ENCODE measurements around the gene INTS11. TPM values are rescaled to one million over a fixed set of nuclear protein-coding genes. Genes with fewer than 3 reads are reported as not detected.
A peak's percentile ranks its signal among the peaks of the same experiment; 100 is the strongest.

The INTS11 gene
- total and polyA plus RNA-seq, 9 of the 15 experiments (the other 6 are each of a cell fraction or from before 2014, with no cell fraction given): 3.6 to 183 (median 110) TPM

GRCh38 chr1:1347663-1348419 lies 23.4 kb upstream of the INTS11 start (continued):
- no peak for TF ChIP-seq JUN (IDR thresholded peaks at IDR 0.05; ENCODE audit: borderline replicate concordance, low read depth, low read length)
- peak; percentile 54; the same call in 1 of the 2 replicates for TF ChIP-seq JUN (CRISPR knock-in tag; IDR thresholded peaks at IDR 0.05; ENCODE audit: borderline replicate concordance)
- TF ChIP-seq, protein P1, sequence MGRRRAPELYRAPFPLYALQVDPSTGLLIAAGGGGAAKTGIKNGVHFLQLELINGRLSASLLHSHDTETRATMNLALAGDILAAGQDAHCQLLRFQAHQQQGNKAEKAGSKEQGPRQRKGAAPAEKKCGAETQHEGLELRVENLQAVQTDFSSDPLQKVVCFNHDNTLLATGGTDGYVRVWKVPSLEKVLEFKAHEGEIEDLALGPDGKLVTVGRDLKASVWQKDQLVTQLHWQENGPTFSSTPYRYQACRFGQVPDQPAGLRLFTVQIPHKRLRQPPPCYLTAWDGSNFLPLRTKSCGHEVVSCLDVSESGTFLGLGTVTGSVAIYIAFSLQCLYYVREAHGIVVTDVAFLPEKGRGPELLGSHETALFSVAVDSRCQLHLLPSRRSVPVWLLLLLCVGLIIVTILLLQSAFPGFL (CRISPR knock-in tag; IDR thresholded peaks at IDR 0.05): no peak
- TF ChIP-seq GATAD2B (IDR thresholded peaks at IDR 0.05; ENCODE audit: borderline replicate concordance): no peak
- no peak for TF ChIP-seq NFYB (IDR thresholded peaks at IDR 0.05; ENCODE audit: extremely low read depth, insufficient read length)
- TF ChIP-seq BACH1 (tag; IDR thresholded peaks at IDR 0.05): no peak
- TF ChIP-seq JUND (IDR thresholded peaks at IDR 0.05; ENCODE audit: borderline replicate concordance, low read depth, low read length): no peak
- no peak for TF ChIP-seq JUND (tag; IDR thresholded peaks at IDR 0.05; ENCODE audit: borderline replicate concordance, low read depth, low read length)
- TF ChIP-seq ATF3 (IDR thresholded peaks at IDR 0.05): no peak
- TF ChIP-seq ATF3 (CRISPR knock-in tag; conservative IDR thresholded peaks at IDR 0.05): no peak
- TF ChIP-seq BDP1 (IDR thresholded peaks at IDR 0.05; ENCODE audit: insufficient read depth, insufficient read length): no peak
- no peak for TF ChIP-seq RBM14 (IDR thresholded peaks at IDR 0.05; ENCODE audit: borderline replicate concordance, insufficient read depth, low read depth, low read length)
- peak; percentile 87 for TF ChIP-seq ZFX (CRISPR knock-in tag; IDR thresholded peaks at IDR 0.05)
- TF ChIP-seq, protein P2, sequence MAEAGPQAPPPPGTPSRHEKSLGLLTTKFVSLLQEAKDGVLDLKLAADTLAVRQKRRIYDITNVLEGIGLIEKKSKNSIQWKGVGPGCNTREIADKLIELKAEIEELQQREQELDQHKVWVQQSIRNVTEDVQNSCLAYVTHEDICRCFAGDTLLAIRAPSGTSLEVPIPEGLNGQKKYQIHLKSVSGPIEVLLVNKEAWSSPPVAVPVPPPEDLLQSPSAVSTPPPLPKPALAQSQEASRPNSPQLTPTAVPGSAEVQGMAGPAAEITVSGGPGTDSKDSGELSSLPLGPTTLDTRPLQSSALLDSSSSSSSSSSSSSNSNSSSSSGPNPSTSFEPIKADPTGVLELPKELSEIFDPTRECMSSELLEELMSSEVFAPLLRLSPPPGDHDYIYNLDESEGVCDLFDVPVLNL (CRISPR knock-in tag; IDR thresholded peaks at IDR 0.05; ENCODE audit: low read depth): no peak
- TF ChIP-seq E2F5 (CRISPR knock-in tag; IDR thresholded peaks at IDR 0.05): no peak
- TF ChIP-seq, protein P3, sequence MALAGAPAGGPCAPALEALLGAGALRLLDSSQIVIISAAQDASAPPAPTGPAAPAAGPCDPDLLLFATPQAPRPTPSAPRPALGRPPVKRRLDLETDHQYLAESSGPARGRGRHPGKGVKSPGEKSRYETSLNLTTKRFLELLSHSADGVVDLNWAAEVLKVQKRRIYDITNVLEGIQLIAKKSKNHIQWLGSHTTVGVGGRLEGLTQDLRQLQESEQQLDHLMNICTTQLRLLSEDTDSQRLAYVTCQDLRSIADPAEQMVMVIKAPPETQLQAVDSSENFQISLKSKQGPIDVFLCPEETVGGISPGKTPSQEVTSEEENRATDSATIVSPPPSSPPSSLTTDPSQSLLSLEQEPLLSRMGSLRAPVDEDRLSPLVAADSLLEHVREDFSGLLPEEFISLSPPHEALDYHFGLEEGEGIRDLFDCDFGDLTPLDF (CRISPR knock-in tag; IDR thresholded peaks at IDR 0.05): no peak
- TF ChIP-seq ZNF311 (CRISPR knock-in tag; IDR thresholded peaks at IDR 0.05): no peak
- no peak for TF ChIP-seq PURB (CRISPR knock-in tag; IDR thresholded peaks at IDR 0.05; ENCODE audit: low read depth)
- no peak for TF ChIP-seq MAFF (IDR thresholded peaks at IDR 0.05; ENCODE audit: low read length)
- no peak for TF ChIP-seq ZC3H8 (IDR thresholded peaks at IDR 0.05)
- TF ChIP-seq SMAD2 (IDR thresholded peaks at IDR 0.05; ENCODE audit: low read depth, low read length): no peak
- no peak for TF ChIP-seq ZNF263 (CRISPR knock-in tag; IDR thresholded peaks at IDR 0.05; ENCODE audit: borderline replicate concordance)
- no peak for TF ChIP-seq HNRNPK (IDR thresholded peaks at IDR 0.05; ENCODE audit: low read depth, low read length, poor library complexity, severe bottlenecking)
- TF ChIP-seq LEF1 (IDR thresholded peaks at IDR 0.05): no peak
- no peak for TF ChIP-seq DACH1 (IDR thresholded peaks at IDR 0.05; ENCODE audit: partially characterized antibody)

Measured in K562 (cell line).